DOHH2 (cell line): ENCODE results near the gene SHROOM3.

Experiments used
- CTCF ChIP-seq: fragments of 200-600 bp; sonication (generic); IDR thresholded peaks from one replicate; pipeline ENCODE4 v1.5.1; 2014; ENCODE audit warnings: antibody characterized with exemption, mild to moderate bottlenecking, low read depth, low read length; ENCODE audit not compliant: poor library complexity, severe bottlenecking
- EZH2phosphoT487 ChIP-seq: fragments of 200-600 bp; sonication (generic); IDR thresholded peaks from 2 replicates; pipeline ENCODE4 v1.6.1; 2017; ENCODE audit warnings: borderline replicate concordance, mild to moderate bottlenecking, antibody characterized with exemption, low read length, moderate library complexity, mixed read lengths

GRCh38 chr4:76737180-76737579 lies 302.2 kb downstream of the SHROOM3 start:
- no peak for TF ChIP-seq EZH2phosphoT487
- no peak for TF ChIP-seq CTCF
